ENCODE data around the gene B3GAT1.
A peak's percentile ranks its signal among the peaks of the same experiment; 100 is the strongest.

The B3GAT1 gene

GRCh38 chr11:134369656-134370525 is 42.2 kb downstream of the B3GAT1 start:
- DNase-seq: no peak

DNA sequence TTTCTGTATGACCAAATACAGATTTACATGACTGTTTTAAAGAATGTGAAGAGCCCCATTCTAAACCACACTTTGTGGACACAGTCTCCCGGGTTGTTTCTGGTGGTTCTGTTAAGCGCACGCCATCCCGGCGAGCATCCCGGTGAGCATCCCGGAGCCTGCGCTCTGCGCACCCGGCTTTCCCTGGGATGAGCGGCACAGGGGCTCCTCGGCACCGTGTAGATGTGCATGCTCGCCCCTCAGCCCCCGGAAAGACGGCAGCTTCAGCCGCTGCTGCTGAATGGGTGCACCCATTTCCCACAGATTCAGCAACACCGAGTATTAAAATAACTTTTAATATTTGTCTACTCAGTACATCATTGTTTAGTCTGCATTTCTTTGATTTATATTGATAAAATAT is 44.3 kb downstream of the B3GAT1 start:
- no peak for DNase-seq

DNA sequence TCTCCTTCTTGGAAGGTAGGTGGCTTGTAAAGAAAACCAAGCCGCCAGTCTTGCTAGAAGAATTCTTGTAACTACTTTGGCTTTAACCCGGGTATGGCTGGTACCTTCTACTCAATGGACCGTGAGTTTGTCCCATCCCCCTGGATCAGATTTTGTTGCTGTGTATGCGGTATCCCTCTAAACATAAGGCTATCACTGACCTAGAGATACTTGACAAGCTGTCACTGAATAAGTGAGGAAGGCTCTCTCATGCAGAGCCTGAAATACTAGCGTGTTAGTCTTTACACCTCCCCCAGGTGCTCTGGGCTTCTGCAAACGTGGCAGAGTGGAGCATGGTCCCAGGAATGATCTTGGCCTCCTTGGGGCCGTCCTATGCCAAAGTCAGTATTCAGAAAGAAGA is 45.8 kb downstream of the B3GAT1 start:
- DNase-seq: no peak

DNA sequence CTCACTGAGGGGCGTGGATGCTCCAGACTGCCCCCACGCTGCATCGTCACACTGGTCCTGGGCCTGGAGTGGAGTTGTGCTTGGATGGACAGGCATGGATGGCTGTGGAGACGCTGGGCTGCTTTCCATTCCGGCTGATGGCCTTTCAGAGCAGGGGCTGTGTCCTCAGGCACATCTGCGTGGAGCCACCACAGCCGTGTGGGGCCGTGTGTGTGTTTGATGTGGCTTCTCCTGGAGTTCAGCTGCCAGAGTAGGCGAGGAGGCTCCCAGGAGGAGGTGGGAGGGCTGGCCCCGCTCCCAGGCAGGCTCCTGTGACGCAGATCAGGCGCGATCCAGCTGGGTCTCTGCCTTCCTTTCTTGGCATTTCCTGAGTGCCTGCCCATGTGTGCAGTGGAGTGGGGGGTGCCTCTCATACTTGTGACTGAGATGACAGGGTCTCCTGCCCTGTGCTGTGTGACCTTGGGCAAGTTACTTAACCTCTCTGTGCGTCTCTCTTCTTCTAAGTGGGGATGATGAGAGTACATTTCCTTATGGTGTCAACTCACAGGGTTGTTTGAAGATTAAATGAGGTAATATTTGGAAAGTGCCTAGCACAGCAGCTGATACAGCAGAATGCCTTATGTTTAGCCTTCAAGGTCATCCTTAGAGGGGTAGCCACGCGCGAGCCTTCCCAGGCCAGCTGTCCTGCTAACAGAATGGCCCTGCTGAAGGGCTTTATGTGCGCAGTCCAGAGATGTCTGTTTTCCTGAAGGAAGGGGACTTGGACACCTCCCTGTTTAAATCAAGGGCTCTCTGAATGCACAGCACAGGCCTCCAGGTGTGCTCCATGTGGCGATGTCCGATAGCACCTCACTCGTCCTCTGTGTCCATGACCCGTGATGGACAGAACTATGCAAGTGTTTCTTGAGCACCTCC is 46.8 kb downstream of the B3GAT1 start:
- no peak for DNase-seq

DNA sequence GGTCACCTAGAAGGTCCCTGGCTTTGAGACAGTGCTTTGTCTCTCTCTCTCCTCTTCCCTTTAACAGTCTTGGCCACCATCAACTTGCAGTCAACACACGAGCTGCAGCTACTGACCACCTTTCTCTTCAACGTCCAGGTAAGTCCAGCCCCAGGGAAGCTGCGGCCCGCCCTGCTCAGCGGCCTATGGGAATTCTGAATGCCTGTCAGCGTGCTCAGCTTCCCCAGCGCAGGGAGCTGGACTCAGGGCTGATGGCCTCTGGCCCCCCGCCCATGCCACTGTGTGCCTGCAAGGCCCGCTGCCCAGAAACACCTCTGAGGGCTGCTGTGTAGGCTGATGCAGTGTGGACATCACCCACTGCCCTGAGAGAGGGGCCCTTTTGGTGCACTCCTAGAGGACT is 47.8 kb downstream of the B3GAT1 start:
- no peak for DNase-seq

- DNase-seq: no peak
Observed at GRCh38 chr11:134363592-134363991, 48.5 kb downstream of the B3GAT1 start.

- no peak for DNase-seq
Observed at GRCh38 chr11:134363161-134363560, 48.9 kb downstream of the B3GAT1 start.

GRCh38 chr11:134362192-134362901 is 49.7 kb downstream of the B3GAT1 start:
- DNase-seq: no peak

GRCh38 chr11:134361661-134362060 is 50.4 kb downstream of the B3GAT1 start:
- DNase-seq: no peak

DNA sequence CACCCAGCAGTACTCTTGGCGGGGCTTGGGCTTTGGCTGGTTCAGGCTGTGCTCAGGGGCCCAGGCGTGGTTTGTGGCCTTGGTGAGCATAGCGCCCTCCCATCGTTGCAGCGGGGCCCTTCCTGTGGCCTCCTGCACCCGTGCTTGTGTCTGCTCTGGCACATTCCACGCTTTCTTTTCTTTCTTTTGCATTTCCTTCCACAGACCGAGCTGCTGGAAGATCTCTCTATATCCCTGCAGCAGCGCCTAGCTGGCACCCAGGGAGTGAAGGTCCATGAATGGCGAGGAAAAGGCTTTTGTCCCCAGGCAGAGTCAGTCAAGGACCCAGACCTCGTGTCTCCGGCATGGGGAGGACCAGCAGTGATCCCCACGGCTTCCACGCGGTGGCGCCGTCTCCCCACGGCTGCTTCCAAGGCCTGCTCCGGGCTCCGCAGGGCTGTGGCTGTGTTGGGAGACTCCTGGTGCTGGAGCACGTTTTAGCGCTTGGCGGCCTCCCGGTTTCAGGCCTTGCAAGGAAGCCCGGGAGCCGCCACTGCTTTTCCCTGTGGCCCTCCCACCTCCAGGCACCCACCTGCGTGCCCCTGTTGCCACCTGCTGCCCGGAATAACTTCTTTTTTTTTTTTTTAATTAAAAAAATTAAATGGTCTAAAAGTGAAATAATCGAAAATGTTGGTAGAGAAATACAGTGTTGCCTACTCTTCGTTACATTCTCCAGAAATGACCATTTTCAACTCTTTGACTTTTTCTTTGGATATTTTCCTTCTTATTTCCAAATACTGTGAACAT is 51.8 kb downstream of the B3GAT1 start:
- peak in 3 of 4 experiments; percentile 17 to 34 (median 22) for DNase-seq

- no peak for DNase-seq
Observed at GRCh38 chr11:134359646-134360045, 52.4 kb downstream of the B3GAT1 start.

- no peak for DNase-seq
Observed at GRCh38 chr11:134358856-134359490, 53.1 kb downstream of the B3GAT1 start.

DNA sequence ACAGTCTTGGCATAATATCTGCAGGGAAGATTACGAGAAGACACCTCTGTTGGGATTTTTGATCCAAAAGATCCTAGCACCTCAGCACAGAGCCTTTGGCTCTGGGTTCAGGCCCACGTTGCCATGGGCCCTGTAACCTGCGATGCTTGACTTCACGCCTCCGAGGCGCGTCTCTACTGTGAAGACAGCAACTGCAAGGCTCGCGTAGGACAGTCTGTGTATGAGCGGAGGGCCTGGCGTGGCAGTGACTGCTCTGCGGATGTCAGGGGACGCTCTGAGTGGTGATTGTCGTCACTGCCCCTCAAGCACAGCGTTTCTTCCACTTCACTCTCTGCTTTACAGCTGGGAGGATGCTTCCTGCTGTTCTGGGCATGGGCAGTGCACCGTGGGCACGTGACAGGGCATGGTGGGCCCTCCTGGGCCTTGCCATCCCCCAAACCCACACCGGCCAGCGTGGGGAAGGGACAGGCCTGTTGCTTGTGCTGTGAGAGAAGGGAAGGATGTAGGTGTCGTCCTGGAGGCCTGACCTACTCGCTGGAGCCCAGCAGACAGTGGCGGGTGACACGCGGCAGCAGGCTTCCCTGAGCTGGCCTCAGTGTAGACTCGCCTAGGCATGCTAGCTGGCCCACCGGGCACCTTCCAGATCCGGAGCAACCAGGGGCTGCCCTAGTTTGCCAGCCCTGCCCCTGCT is 53.7 kb downstream of the B3GAT1 start:
- no peak for DNase-seq

DNA sequence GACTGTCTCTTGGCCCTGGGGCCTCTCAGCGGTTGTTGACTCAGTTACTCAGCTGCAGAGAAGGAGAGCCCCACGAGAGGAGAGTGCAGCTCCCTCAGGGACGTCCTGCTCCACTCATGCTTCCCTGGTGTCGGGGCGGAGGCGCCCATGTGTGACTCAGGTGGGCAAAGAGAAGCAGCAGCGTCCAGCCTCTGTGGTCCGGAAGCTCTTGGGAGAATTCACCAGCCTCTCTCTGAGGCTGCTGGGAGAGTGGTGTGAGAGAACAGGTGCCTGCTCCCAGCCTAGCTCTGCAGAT is 54.5 kb downstream of the B3GAT1 start:
- no peak for DNase-seq

DNA sequence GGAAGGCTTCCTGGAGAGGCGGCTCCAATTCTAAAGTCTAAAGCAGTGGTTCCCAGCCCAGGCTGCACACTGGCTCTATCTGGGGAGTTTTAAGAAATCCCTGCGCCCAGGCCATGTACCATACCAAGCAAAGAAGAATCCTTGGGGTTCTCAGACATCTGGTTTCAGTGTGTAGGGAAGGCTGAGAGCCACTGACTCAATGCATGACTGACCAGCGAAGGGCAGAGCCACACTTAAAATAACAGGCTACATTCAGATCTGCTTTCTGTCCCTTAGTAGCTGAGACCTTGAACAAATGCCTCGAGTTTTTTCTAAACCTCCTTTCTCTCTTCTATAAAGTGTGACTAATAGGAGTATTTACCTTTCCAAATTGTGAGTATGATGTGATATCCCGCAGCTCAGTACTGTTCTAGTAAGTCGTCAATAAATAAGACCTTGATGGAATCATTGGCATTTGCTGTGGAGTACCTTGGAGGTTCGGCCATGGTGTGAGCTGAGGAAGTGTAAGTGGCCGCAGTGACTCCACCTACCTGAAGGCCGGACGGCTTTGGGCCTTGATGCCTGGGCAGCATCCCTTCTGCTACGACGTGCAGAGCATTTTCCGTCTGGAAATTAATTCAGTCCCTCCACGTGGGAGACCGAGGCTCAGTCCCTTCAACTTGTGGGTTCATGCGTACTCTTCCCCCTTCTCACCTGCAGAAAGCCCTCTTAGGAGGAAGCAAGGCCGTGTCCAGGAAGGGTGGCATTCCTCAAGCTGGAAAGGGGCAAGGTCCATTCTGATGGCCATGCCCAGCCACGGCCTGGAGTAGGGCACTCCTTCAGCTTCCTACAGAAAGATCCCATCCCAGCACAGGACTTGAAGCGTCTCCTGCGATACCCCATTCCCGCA is 55.1 kb downstream of the B3GAT1 start:
- no peak for DNase-seq

DNA sequence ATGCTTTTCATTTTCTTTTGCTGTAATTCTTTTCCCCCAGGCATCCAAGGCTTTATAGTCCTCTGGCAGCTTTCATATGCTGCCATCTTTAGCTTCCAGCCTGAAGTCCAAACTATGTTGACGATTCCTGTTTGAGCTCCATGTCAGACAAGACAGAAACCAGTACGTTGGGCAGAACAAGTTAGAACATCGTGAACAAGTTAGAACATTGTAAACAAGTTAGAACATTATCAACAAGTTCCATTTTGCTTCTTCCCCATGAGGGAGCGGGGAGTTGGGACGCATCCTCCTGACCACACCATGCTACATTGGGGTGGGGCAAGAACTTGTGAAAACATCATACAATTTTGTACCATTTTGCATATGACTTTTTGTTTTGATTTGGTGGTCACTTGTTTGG is 56.4 kb downstream of the B3GAT1 start:
- no peak for DNase-seq

- no peak for DNase-seq
Observed at GRCh38 chr11:134355136-134355535, 56.9 kb downstream of the B3GAT1 start.

GRCh38 chr11:134352111-134352510 is 59.9 kb downstream of the B3GAT1 start:
- no peak for DNase-seq

- no peak for DNase-seq
Observed at GRCh38 chr11:134350381-134350780, 61.7 kb downstream of the B3GAT1 start.

DNA sequence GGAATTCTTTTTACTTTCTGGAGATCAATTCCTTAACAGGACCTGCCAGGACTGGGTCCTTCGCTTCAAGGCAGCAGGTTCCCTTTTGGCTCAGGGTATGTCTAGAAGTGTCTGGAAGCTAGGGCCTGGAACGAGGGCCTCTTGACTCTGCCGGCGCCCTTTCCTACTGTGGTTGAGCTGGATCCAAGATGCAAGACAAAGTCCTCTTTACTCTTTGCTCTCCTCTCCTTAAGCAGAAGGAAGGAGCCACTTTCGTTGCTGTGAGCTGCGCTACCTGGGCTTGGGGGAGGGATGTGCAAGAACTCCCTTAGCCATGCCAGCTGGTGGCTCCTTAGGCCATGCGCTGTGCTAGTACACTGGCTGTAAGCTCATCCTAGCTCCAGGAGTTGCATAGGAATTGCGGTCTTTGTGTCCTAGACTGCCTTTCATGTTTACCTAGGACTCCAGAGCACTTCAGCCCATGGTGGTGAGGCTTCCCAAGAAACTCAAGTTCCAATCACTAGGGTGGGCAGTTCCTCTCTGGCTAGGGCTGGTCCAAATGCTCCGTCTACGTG is 62.2 kb downstream of the B3GAT1 start:
- DNase-seq: no peak
